HUES48 (cell line): ENCODE results near the gene ATXN1.
"Not testable (repeated sequence)": the region's sequence is repeated elsewhere in the genome, so short reads cannot be mapped to it uniquely, and the experiment has no call there.

Experiments used
- H3K27ac ChIP-seq: one replicate; pipeline ENCODE4 v1.7.0; 2013; ENCODE audit warnings: low read depth, low read length, inconsistent platforms
- H3K27me3 ChIP-seq: 2 replicates; pipeline ENCODE4 v1.6.1; 2013; ENCODE audit warnings: mild to moderate bottlenecking, low read length; ENCODE audit not compliant: control insufficient read depth, insufficient read depth
- H3K36me3 ChIP-seq: 2 replicates; pipeline ENCODE4 v1.6.1; 2013; ENCODE audit warnings: low read length; ENCODE audit not compliant: control insufficient read depth, insufficient read depth
- H3K4me1 ChIP-seq: 2 replicates; pipeline ENCODE4 v1.6.1; 2013; ENCODE audit warnings: mild to moderate bottlenecking, low read length; ENCODE audit not compliant: control insufficient read depth, insufficient read depth
- H3K4me3 ChIP-seq: 2 replicates; pipeline ENCODE4 v1.5.1; 2013; ENCODE audit warnings: mild to moderate bottlenecking, low read depth, low read length
- H3K9ac ChIP-seq: 2 replicates; pipeline ENCODE4 v1.6.1; 2013; ENCODE audit warnings: mild to moderate bottlenecking, low read depth, low read length, moderate library complexity
- H3K9me3 ChIP-seq: 2 replicates; pipeline ENCODE4 v1.6.1; 2013; ENCODE audit warnings: low read length; ENCODE audit not compliant: control insufficient read depth, insufficient read depth

The ATXN1 gene

GRCh38 chr6:16622193-16622592, 139.1 kb downstream of the ATXN1 start:
- Histone ChIP-seq H3K27me3 (no peaks in the 10 kb centered on the region), H3K36me3 (no peaks in the 10 kb centered on the region), H3K9me3 (no peaks in the 10 kb centered on the region), H3K27ac (no peak overlapping the region), H3K4me1 (no peaks in the 10 kb centered on the region), H3K4me3 (no peak overlapping the region), H3K9ac (no peak overlapping the region)

GRCh38 chr6:16621002-16621401, 140.3 kb downstream of the ATXN1 start:
- H3K4me1 ChIP-seq = no peaks in the 10 kb centered on the region
- H3K27ac ChIP-seq = no peak overlapping the region
- H3K9me3 ChIP-seq = no peaks in the 10 kb centered on the region
- H3K27me3 ChIP-seq = no peaks in the 10 kb centered on the region
- H3K9ac ChIP-seq = no peak overlapping the region
- H3K4me3 ChIP-seq = no peak overlapping the region
- H3K36me3 ChIP-seq = no peaks in the 10 kb centered on the region

- Histone ChIP-seq H3K27ac (no peak overlapping the region), H3K36me3 (no peaks in the 10 kb centered on the region), H3K4me1 (no peaks in the 10 kb centered on the region), H3K9me3 (no peaks in the 10 kb centered on the region), H3K27me3 (no peaks in the 10 kb centered on the region), H3K4me3 (no peak overlapping the region), H3K9ac (no peak overlapping the region)
Observed at GRCh38 chr6:16619777-16620176, 141.5 kb downstream of the ATXN1 start.

GRCh38 chr6:16618962-16619361, 142.3 kb downstream of the ATXN1 start:
- Histone ChIP-seq H3K4me1 (no peaks in the 10 kb centered on the region), H3K9me3 (no peaks in the 10 kb centered on the region), H3K36me3 (no peaks in the 10 kb centered on the region), H3K27ac (no peak overlapping the region), H3K4me3 (no peak overlapping the region), H3K9ac (no peak overlapping the region), H3K27me3 (no peaks in the 10 kb centered on the region)

- not testable (repeated sequence) for H3K4me3 ChIP-seq, H3K9me3 ChIP-seq
Observed at GRCh38 chr6:16615215-16615614, 146.0 kb downstream of the ATXN1 start.

GRCh38 chr6:16614143-16614542, 147.1 kb downstream of the ATXN1 start:
- not testable (repeated sequence) for H3K4me3 ChIP-seq, H3K4me1 ChIP-seq, H3K9ac ChIP-seq, H3K36me3 ChIP-seq, H3K27me3 ChIP-seq, H3K27ac ChIP-seq, H3K9me3 ChIP-seq

More at GRCh38 chr6:16615215-16615614, 146.0 kb downstream of the ATXN1 start:
- not testable (repeated sequence) for H3K27me3 ChIP-seq, H3K9ac ChIP-seq, H3K27ac ChIP-seq, H3K36me3 ChIP-seq, H3K4me1 ChIP-seq

GRCh38 chr6:16613504-16613903, 147.8 kb downstream of the ATXN1 start:
- not testable (repeated sequence) for H3K9ac ChIP-seq, H3K4me3 ChIP-seq, H3K27ac ChIP-seq, H3K4me1 ChIP-seq, H3K9me3 ChIP-seq, H3K36me3 ChIP-seq, H3K27me3 ChIP-seq

GRCh38 chr6:16608444-16608843, 152.8 kb downstream of the ATXN1 start:
- Histone ChIP-seq H3K36me3 (no peaks in the 10 kb centered on the region), H3K4me3 (no peak overlapping the region)

GRCh38 chr6:16602035-16602434, 159.2 kb downstream of the ATXN1 start:
- H3K36me3 ChIP-seq = no peaks in the 10 kb centered on the region
- H3K9ac ChIP-seq = no peak overlapping the region
- H3K9me3 ChIP-seq = no peaks in the 10 kb centered on the region
- H3K4me3 ChIP-seq = no peak overlapping the region
- no peaks in the 10 kb centered on the region for H3K27me3 ChIP-seq
- H3K27ac ChIP-seq = no peak overlapping the region
- no peaks in the 10 kb centered on the region for H3K4me1 ChIP-seq

More at GRCh38 chr6:16608444-16608843, 152.8 kb downstream of the ATXN1 start:
- Histone ChIP-seq H3K27ac (no peak overlapping the region), H3K4me1 (no peaks in the 10 kb centered on the region), H3K9ac (no peak overlapping the region), H3K27me3 (no peaks in the 10 kb centered on the region), H3K9me3 (no peaks in the 10 kb centered on the region)

GRCh38 chr6:16600701-16601100, 160.6 kb downstream of the ATXN1 start:
- H3K4me1 ChIP-seq = no peaks in the 10 kb centered on the region

GRCh38 chr6:16600026-16600425, 161.2 kb downstream of the ATXN1 start:
- Histone ChIP-seq H3K9me3 (no peaks in the 10 kb centered on the region), H3K4me3 (no peak overlapping the region), H3K4me1 (no peaks in the 10 kb centered on the region), H3K27me3 (no peaks in the 10 kb centered on the region), H3K9ac (no peak overlapping the region), H3K36me3 (no peaks in the 10 kb centered on the region), H3K27ac (no peak overlapping the region)

More at GRCh38 chr6:16600701-16601100, 160.6 kb downstream of the ATXN1 start:
- Histone ChIP-seq H3K9me3 (no peaks in the 10 kb centered on the region), H3K9ac (no peak overlapping the region), H3K27ac (no peak overlapping the region), H3K27me3 (no peaks in the 10 kb centered on the region), H3K4me3 (no peak overlapping the region), H3K36me3 (no peaks in the 10 kb centered on the region)
